Sigmoid colon (tissue), 7 donors: Measurements from ENCODE around the gene RSAD1. TPM values are rescaled to one million over a fixed set of nuclear protein-coding genes. Genes with fewer than 3 reads are reported as not detected.

ENCODE experiments used
- DNase-seq: peaks from one replicate; pipeline ENCODE4 v3.0.0-alpha.2; 2019
- H3K27ac ChIP-seq, 4 donors: fragments of 200-600 bp; sonication (generic); one replicate each; pipeline ENCODE4 v1.5.1; 2016 to 2019; ENCODE audit warnings: mild to moderate bottlenecking in 1 of 4
- H3K27me3 ChIP-seq, 3 donors: fragments of 200-600 bp; sonication (generic); one replicate each; pipeline ENCODE4 v1.5.1; 2019; ENCODE audit warnings: mild to moderate bottlenecking in 1 of 3
- H3K36me3 ChIP-seq, 4 donors: fragments of 200-600 bp; sonication (generic); one replicate each; pipeline ENCODE4 v1.5.1; 2016 to 2019
- H3K4me1 ChIP-seq, 4 donors: fragments of 200-600 bp; sonication (generic); one replicate each; pipeline ENCODE4 v1.5.1; 2017 to 2019
- H3K4me3 ChIP-seq, 4 donors: fragments of 200-600 bp; sonication (generic); one replicate each; pipeline ENCODE4 v1.5.1; 2017 to 2019; ENCODE audit warnings: mild to moderate bottlenecking in 2 of 4, moderate library complexity in 1 of 4
- H3K9me3 ChIP-seq, 4 donors: fragments of 200-600 bp in 3 of 4; sonication (generic) in 3 of 4; one replicate each; pipeline versions ENCODE4 v1.5.1 to v1.6.1; 2013 to 2019
- CTCF ChIP-seq, 4 experiments: fragments of 450-650 bp in 3 of 4; fragments of 200-600 bp in 1 of 4; IDR thresholded peaks; one replicate each; pipeline ENCODE4 v1.5.1; 2016 to 2019; ENCODE audit warnings: antibody characterized with exemption in 4 of 4, mild to moderate bottlenecking in 3 of 4, moderate library complexity in 2 of 4
- EP300 ChIP-seq, 4 donors: sonication (generic); formaldehyde crosslinking; IDR thresholded peaks; one replicate each; pipeline ENCODE4 v1.6.1; 2017; ENCODE audit warnings: antibody characterized with exemption in 4 of 4
- POLR2A ChIP-seq, 2 donors: fragments of 450-650 bp; IDR thresholded peaks; one replicate each; pipeline ENCODE4 v1.6.1; 2016; ENCODE audit warnings: antibody characterized with exemption in 2 of 2, mild to moderate bottlenecking in 2 of 2, moderate library complexity in 2 of 2
- POLR2AphosphoS5 ChIP-seq, 4 donors: sonication (generic); formaldehyde crosslinking; IDR thresholded peaks; one replicate each; pipeline ENCODE4 v1.6.1; 2017; ENCODE audit warnings: antibody characterized with exemption in 4 of 4
- WGBS, 2 donors: extraction: QIAGEN DNeasy Blood & Tissue Kit; methylation state at CpG; one replicate each; pipeline ENCODE4 v1.1.7; 2013; 5-methylcytosine and 5-hydroxymethylcytosine counted together
- intact Hi-C: fragments of 100-400 bp; cut with DNase I; formaldehyde crosslinking; loops from one replicate; pipeline ENCODE4 v1.15.1; 2023
- polyA plus RNA-seq, 3 donors: library from polyadenylated mRNA; stranded (reverse); fragments of 200-250 nt; gene quantifications; one replicate each; pipeline ENCODE4 v1.2.3, GENCODE V29; 2013
- total RNA-seq, 4 donors: library from RNA; depleted of rRNA; stranded (reverse); fragments of >200 nt; gene quantifications; one replicate each; pipeline ENCODE4 v1.1.0, GENCODE V29; 2016
- donor health status: healthy with polysubstance abuse.
- donor health status: Bipolar disorder and iron deficiency.
- donor health status: healthy.

The RSAD1 gene
- total and polyA plus RNA-seq, 7 donors, result 18.6 to 33.6 (median 23.2) TPM

GRCh38 chr17:50437409-50437808 is 41.3 kb upstream of the RSAD1 start:
- Histone ChIP-seq H3K27me3 (no peaks in the 10 kb centered on the region), H3K4me3 (no peak overlapping the region), H3K27ac (no peak overlapping the region), H3K9me3 (no peaks in the 10 kb centered on the region), H3K36me3 (peaks cover 0 to 7% (median 0%) of the 10 kb centered on the region in 4 donors), H3K4me1 (no peaks in the 10 kb centered on the region)
- DNase-seq, result no peak
- TF ChIP-seq CTCF (IDR thresholded peaks at IDR 0.05), result no peak
- TF ChIP-seq POLR2AphosphoS5 (IDR thresholded peaks at IDR 0.05), result no peak
- no peak for TF ChIP-seq POLR2A (IDR thresholded peaks at IDR 0.05)
- intact Hi-C loops, result no loop called here
- WGBS, 2 donors, result 98% methylated on average over 4 of the region's 4 CpGs

GRCh38 chr17:50439008-50439407 is 39.7 kb upstream of the RSAD1 start:
- Histone ChIP-seq H3K27ac (no peak overlapping the region), H3K9me3 (no peaks in the 10 kb centered on the region), H3K4me1 (no peaks in the 10 kb centered on the region), H3K4me3 (no peak overlapping the region), H3K27me3 (no peaks in the 10 kb centered on the region), H3K36me3 (no peaks in the 10 kb centered on the region)
- 78 to 94% methylated on average over 4 of the region's 4 CpGs for WGBS, 2 donors
- no peak for DNase-seq
- no peak for TF ChIP-seq POLR2AphosphoS5 (IDR thresholded peaks at IDR 0.05)
- no peak for TF ChIP-seq POLR2A (IDR thresholded peaks at IDR 0.05)
- intact Hi-C loops, result no loop called here

GRCh38 chr17:50440172-50440837 is 38.4 kb upstream of the RSAD1 start:
- Histone ChIP-seq H3K36me3 (no peaks in the 10 kb centered on the region), H3K4me1 (no peaks in the 10 kb centered on the region), H3K27me3 (no peaks in the 10 kb centered on the region), H3K27ac (no peak overlapping the region), H3K9me3 (no peaks in the 10 kb centered on the region), H3K4me3 (no peak overlapping the region)
- WGBS, 2 donors, result 16 to 73% methylated on average over 4 of the region's 4 CpGs
- no peak for DNase-seq
- TF ChIP-seq POLR2AphosphoS5 (IDR thresholded peaks at IDR 0.05) (no peak), CTCF (IDR thresholded peaks at IDR 0.05) (no peak), EP300 (IDR thresholded peaks at IDR 0.05) (no peak), POLR2A (IDR thresholded peaks at IDR 0.05) (no peak)
- intact Hi-C loops, result no loop called here

- Histone ChIP-seq H3K4me1 (no peaks in the 10 kb centered on the region), H3K4me3 (no peak overlapping the region), H3K27ac (no peak overlapping the region), H3K9me3 (no peaks in the 10 kb centered on the region), H3K27me3 (no peaks in the 10 kb centered on the region), H3K36me3 (no peaks in the 10 kb centered on the region)
- intact Hi-C loops, result no loop called here
- 58 to 84% methylated on average over 10 of the region's 10 CpGs for WGBS, 2 donors
- no peak for DNase-seq
- TF ChIP-seq POLR2A (IDR thresholded peaks at IDR 0.05) (no peak), POLR2AphosphoS5 (IDR thresholded peaks at IDR 0.05) (no peak), EP300 (IDR thresholded peaks at IDR 0.05) (no peak), CTCF (IDR thresholded peaks at IDR 0.05) (no peak)
Observed at GRCh38 chr17:50440838-50441829, 37.5 kb upstream of the RSAD1 start.

GRCh38 chr17:50443505-50443974 is 35.1 kb upstream of the RSAD1 start:
- no peaks in the 10 kb centered on the region for H3K36me3 ChIP-seq
- H3K27ac ChIP-seq, result no peak overlapping the region
- no peak for TF ChIP-seq CTCF (IDR thresholded peaks at IDR 0.05)
- no peak for TF ChIP-seq POLR2AphosphoS5 (IDR thresholded peaks at IDR 0.05)
- no peak for TF ChIP-seq POLR2A (IDR thresholded peaks at IDR 0.05)
- no peak for TF ChIP-seq EP300 (IDR thresholded peaks at IDR 0.05)
- WGBS, 2 donors, result 12 to 45% methylated on average over 3 of the region's 3 CpGs
- intact Hi-C loops, result no loop called here
- no peak for DNase-seq
- no peaks in the 10 kb centered on the region for H3K27me3 ChIP-seq
- H3K9me3 ChIP-seq, result no peaks in the 10 kb centered on the region
- no peaks in the 10 kb centered on the region for H3K4me1 ChIP-seq
- no peak overlapping the region for H3K4me3 ChIP-seq
